22Rv1 (cell line): ENCODE results near the gene LIM2.
"Not testable (repeated sequence)": the region's sequence is repeated elsewhere in the genome, so short reads cannot be mapped to it uniquely, and the experiment has no call there.

ENCODE experiments used
- H3K27ac ChIP-seq: fragments of 450-650 bp; 2 replicates; pipeline ENCODE4 v1.5.1; 2017
- CTCF ChIP-seq: fragments of 450-650 bp; IDR thresholded peaks from 2 replicates; pipeline ENCODE4 v1.5.1; 2017; ENCODE audit warnings: mild to moderate bottlenecking
- ZFX ChIP-seq: fragments of 450-650 bp; IDR thresholded peaks from 2 replicates; pipeline ENCODE4 v1.6.1; 2017; ENCODE audit warnings: antibody characterized with exemption, borderline replicate concordance

LIM2 gene

GRCh38 chr19:51421229-51422052 is 33.7 kb upstream of the LIM2 start:
- TF ChIP-seq ZFX (no peak), CTCF (no peak)
- H3K27ac ChIP-seq = no peak overlapping the region

GRCh38 chr19:51420511-51420910 is 32.7 kb upstream of the LIM2 start:
- H3K27ac ChIP-seq = not testable (repeated sequence)

GRCh38 chr19:51418707-51419106 is 30.9 kb upstream of the LIM2 start:
- no peak overlapping the region for H3K27ac ChIP-seq
- TF ChIP-seq CTCF = no peak
- no peak for TF ChIP-seq ZFX

- TF ChIP-seq ZFX = no peak
- TF ChIP-seq CTCF = no peak
- no peak overlapping the region for H3K27ac ChIP-seq
Observed at GRCh38 chr19:51417810-51418157, 30.0 kb upstream of the LIM2 start.

GRCh38 chr19:51417107-51417809 is 29.5 kb upstream of the LIM2 start, which contains the start of gene SIGLEC10:
TSS of gene SIGLEC10 (minus strand) at chr19:51417642. CDS start at chr19:51417581, 61 bp downstream.
- H3K27ac ChIP-seq = no peak within 1 kb of the TSS
- TF ChIP-seq ZFX = no peak
- TF ChIP-seq CTCF = no peak

GRCh38 chr19:51416422-51416821 is 28.6 kb upstream of the LIM2 start:
- not testable (repeated sequence) for H3K27ac ChIP-seq

GRCh38 chr19:51415187-51415586 is 27.4 kb upstream of the LIM2 start:
- no peak overlapping the region for H3K27ac ChIP-seq
- TF ChIP-seq ZFX = no peak
- no peak for TF ChIP-seq CTCF

- TF ChIP-seq CTCF (no peak), ZFX (no peak)
- no peak overlapping the region for H3K27ac ChIP-seq
Observed at GRCh38 chr19:51410950-51411748, 23.4 kb upstream of the LIM2 start.
